WTC11 (cell line): ENCODE measurements around the gene ZNF521. TPM values are rescaled to one million over a fixed set of nuclear protein-coding genes. Genes with fewer than 3 reads are reported as not detected.

ENCODE experiments used
- ATAC-seq: fragments of 200-7000 bp; cut with Tn5 transposase; 2 replicates; pipeline ENCODE4 v1.10.0; 2021; ENCODE audit warnings: mild to moderate bottlenecking, moderate library complexity
- CTCF ChIA-PET: fragments of 300-600 bp; sonication (Branson Sonifier 250); formaldehyde crosslinking; loops from one replicate; lab custom pipeline; 2021; ENCODE audit warnings: antibody characterized with exemption; lab: Charles Lee
- POLR2A ChIA-PET: fragments of 350-600 bp; sonication (Branson Sonifier 250); formaldehyde crosslinking; loops from one replicate; lab custom pipeline; 2021; ENCODE audit warnings: antibody characterized with exemption; lab: Charles Lee
- DNase-seq: peaks from one replicate; pipeline ENCODE4 v3.0.0; 2021; ENCODE audit warnings: low spot score
- H3K27ac Mint-ChIP-seq: 2 replicates; pipeline ENCODE4 v1.8.0; 2021; ENCODE audit warnings: mixed read lengths
- H3K27me3 Mint-ChIP-seq: 2 replicates; pipeline ENCODE4 v1.8.0; 2021; ENCODE audit warnings: low read depth, mild to moderate bottlenecking, moderate library complexity, mixed read lengths
- H3K36me3 Mint-ChIP-seq: 2 replicates; pipeline ENCODE4 v1.8.0; 2021; ENCODE audit warnings: mixed read lengths
- H3K4me1 Mint-ChIP-seq: 2 replicates; pipeline ENCODE4 v1.8.0; 2022; ENCODE audit warnings: mixed read lengths
- H3K4me3 Mint-ChIP-seq: 2 replicates; pipeline ENCODE4 v1.8.0; 2021; ENCODE audit warnings: mild to moderate bottlenecking, moderate library complexity, mixed read lengths
- H3K9me3 Mint-ChIP-seq: 2 replicates; pipeline ENCODE4 v1.8.0; 2021; ENCODE audit warnings: mixed read lengths
- ATF3 ChIP-seq: sonication (generic); formaldehyde crosslinking; conservative IDR thresholded peaks from 2 replicates; pipeline ENCODE4 v1.8.1; 2022; ENCODE audit warnings: mild to moderate bottlenecking, missing genetic modification reagents
- CTCF ChIP-seq: fragments of 200-600 bp; IDR thresholded peaks from 2 replicates; pipeline ENCODE4 v1.8.0; 2022; ENCODE audit warnings: antibody characterized with exemption
- E2F1 ChIP-seq: sonication (generic); formaldehyde crosslinking; IDR thresholded peaks from 2 replicates; pipeline ENCODE4 v1.8.0; 2022; ENCODE audit warnings: mild to moderate bottlenecking, missing genetic modification reagents
- ESRRA ChIP-seq: sonication (generic); formaldehyde crosslinking; IDR thresholded peaks from 2 replicates; pipeline ENCODE4 v1.8.1; 2022; ENCODE audit warnings: mild to moderate bottlenecking, missing genetic modification reagents, borderline replicate concordance
- FOXP1 ChIP-seq: sonication (generic); formaldehyde crosslinking; IDR thresholded peaks from 2 replicates; pipeline ENCODE4 v1.8.0; 2022; ENCODE audit warnings: missing genetic modification reagents, mild to moderate bottlenecking, moderate library complexity, borderline replicate concordance
- IRF2 ChIP-seq: sonication (generic); formaldehyde crosslinking; IDR thresholded peaks from 2 replicates; pipeline ENCODE4 v1.8.0; 2022; ENCODE audit warnings: low read depth, missing genetic modification reagents, borderline replicate concordance
- SMAD3 ChIP-seq: sonication (generic); formaldehyde crosslinking; IDR thresholded peaks from 2 replicates; pipeline ENCODE4 v1.8.0; 2022; ENCODE audit warnings: missing genetic modification reagents, mild to moderate bottlenecking, borderline replicate concordance
- TCF7 ChIP-seq: sonication (generic); formaldehyde crosslinking; IDR thresholded peaks from 2 replicates; pipeline ENCODE4 v1.8.0; 2022; ENCODE audit warnings: mild to moderate bottlenecking, low read depth, missing genetic modification reagents, moderate library complexity
- ZBTB43 ChIP-seq: sonication (generic); formaldehyde crosslinking; IDR thresholded peaks from 2 replicates; pipeline ENCODE4 v1.8.1; 2023; ENCODE audit warnings: mild to moderate bottlenecking, missing genetic modification reagents
- ZMAT4 ChIP-seq: fragments of 250-450 bp; sonication (Bioruptor Pico); IDR thresholded peaks from 2 replicates; pipeline ENCODE4 v1.9.0; 2021; ENCODE audit warnings: mild to moderate bottlenecking
- ZNF232 ChIP-seq: sonication (generic); formaldehyde crosslinking; IDR thresholded peaks from 2 replicates; pipeline ENCODE4 v1.8.0; 2022; ENCODE audit warnings: mild to moderate bottlenecking, missing genetic modification reagents
- ZNF263 ChIP-seq: sonication (generic); formaldehyde crosslinking; IDR thresholded peaks from 2 replicates; pipeline ENCODE4 v1.8.1; 2022; ENCODE audit warnings: low read depth, mild to moderate bottlenecking, moderate library complexity, missing genetic modification reagents
- ZNF281 ChIP-seq: sonication (generic); formaldehyde crosslinking; IDR thresholded peaks from 2 replicates; pipeline ENCODE4 v1.8.0; 2023; ENCODE audit warnings: mild to moderate bottlenecking, missing genetic modification reagents
- ZNF317 ChIP-seq: sonication (generic); formaldehyde crosslinking; IDR thresholded peaks from 2 replicates; pipeline ENCODE4 v1.8.1; 2023; ENCODE audit warnings: low read depth, mild to moderate bottlenecking, moderate library complexity, missing genetic modification reagents, borderline replicate concordance
- ZNF416 ChIP-seq: fragments of 250-450 bp; sonication (Bioruptor Pico); IDR thresholded peaks from 2 replicates; pipeline ENCODE4 v1.9.0; 2021; ENCODE audit warnings: mild to moderate bottlenecking, inconsistent platforms
- ZNF425 ChIP-seq: fragments of 250-450 bp; sonication (Bioruptor Pico); conservative IDR thresholded peaks from 2 replicates; pipeline ENCODE4 v1.9.0; 2021; ENCODE audit warnings: mild to moderate bottlenecking
- ZNF512 ChIP-seq: sonication (generic); formaldehyde crosslinking; IDR thresholded peaks from 2 replicates; pipeline ENCODE4 v1.8.1; 2022; ENCODE audit warnings: missing genetic modification reagents, borderline replicate concordance
- ZNF671 ChIP-seq: fragments of 250-450 bp; sonication (Bioruptor Pico); IDR thresholded peaks from 2 replicates; pipeline ENCODE4 v1.8.0; 2021; ENCODE audit warnings: mild to moderate bottlenecking
- total RNA-seq: library from RNA; stranded (reverse); gene quantifications from 3 replicates; pipeline ENCODE4 v1.2.3, GENCODE V29; 2021

ZNF521 gene
- total RNA-seq, 1 experiment from 2014 or later = 15.3 TPM

GRCh38 chr18:25019086-25019860 is 332.7 kb downstream of the ZNF521 start:
- POLR2A ChIA-PET = no interaction called here
- CTCF ChIA-PET = interaction anchor here (0.7 kb wide), 1 partner anchor 15 kb away, joined by 4 read pairs; no protein-coding TSS in a partner anchor
- ATAC-seq = no peak

More at GRCh38 chr18:25019086-25019860, 332.7 kb downstream of the ZNF521 start:
- no peak overlapping the region for H3K4me3 Mint-ChIP-seq
- no peaks in the 10 kb centered on the region for H3K36me3 Mint-ChIP-seq
- TF ChIP-seq FOXP1 (CRISPR knock-in tag) = no peak
- TF ChIP-seq CTCF = no peak
- TF ChIP-seq ZNF232 = no peak
- no peak for TF ChIP-seq ZNF281 (CRISPR knock-in tag)
- TF ChIP-seq ZBTB43 (CRISPR knock-in tag) = no peak
- no peak for TF ChIP-seq IRF2 (CRISPR knock-in tag)
- no peak for TF ChIP-seq E2F1
- TF ChIP-seq ZNF671 (CRISPR knock-in tag) = no peak
- no peak for TF ChIP-seq TCF7 (CRISPR knock-in tag)
- TF ChIP-seq ATF3 (CRISPR knock-in tag) = no peak
- TF ChIP-seq ZMAT4 = no peak
- no peak for TF ChIP-seq ESRRA (CRISPR knock-in tag)
- no peak for TF ChIP-seq ZNF317 (CRISPR knock-in tag)
- no peak for TF ChIP-seq ZNF425
- TF ChIP-seq ZNF416 (CRISPR knock-in tag) = no peak
- TF ChIP-seq ZNF512 = no peak
- TF ChIP-seq SMAD3 = no peak
- no peak for TF ChIP-seq ZNF263 (CRISPR knock-in tag)
- TF ChIP-seq, all 79 proteins: peak for 0
- peaks cover 5% of the 10 kb centered on the region; the same call in 1 of the 2 replicates for H3K4me1 Mint-ChIP-seq
- H3K27ac Mint-ChIP-seq = 0 out of 2 replicates have a peak overlapping the region, but pooled peaks have one; percentile 3
- no peak for DNase-seq
- H3K27me3 Mint-ChIP-seq = no peaks in the 10 kb centered on the region
- no peaks in the 10 kb centered on the region for H3K9me3 Mint-ChIP-seq
